NCI-H2107 (cell line): ENCODE results near the gene C19orf33.

Experiments
- DNase-seq: peaks from one replicate; lab custom pipeline; 2025; lab: John Stamatoyannopoulos, UW

C19orf33 gene

DNA sequence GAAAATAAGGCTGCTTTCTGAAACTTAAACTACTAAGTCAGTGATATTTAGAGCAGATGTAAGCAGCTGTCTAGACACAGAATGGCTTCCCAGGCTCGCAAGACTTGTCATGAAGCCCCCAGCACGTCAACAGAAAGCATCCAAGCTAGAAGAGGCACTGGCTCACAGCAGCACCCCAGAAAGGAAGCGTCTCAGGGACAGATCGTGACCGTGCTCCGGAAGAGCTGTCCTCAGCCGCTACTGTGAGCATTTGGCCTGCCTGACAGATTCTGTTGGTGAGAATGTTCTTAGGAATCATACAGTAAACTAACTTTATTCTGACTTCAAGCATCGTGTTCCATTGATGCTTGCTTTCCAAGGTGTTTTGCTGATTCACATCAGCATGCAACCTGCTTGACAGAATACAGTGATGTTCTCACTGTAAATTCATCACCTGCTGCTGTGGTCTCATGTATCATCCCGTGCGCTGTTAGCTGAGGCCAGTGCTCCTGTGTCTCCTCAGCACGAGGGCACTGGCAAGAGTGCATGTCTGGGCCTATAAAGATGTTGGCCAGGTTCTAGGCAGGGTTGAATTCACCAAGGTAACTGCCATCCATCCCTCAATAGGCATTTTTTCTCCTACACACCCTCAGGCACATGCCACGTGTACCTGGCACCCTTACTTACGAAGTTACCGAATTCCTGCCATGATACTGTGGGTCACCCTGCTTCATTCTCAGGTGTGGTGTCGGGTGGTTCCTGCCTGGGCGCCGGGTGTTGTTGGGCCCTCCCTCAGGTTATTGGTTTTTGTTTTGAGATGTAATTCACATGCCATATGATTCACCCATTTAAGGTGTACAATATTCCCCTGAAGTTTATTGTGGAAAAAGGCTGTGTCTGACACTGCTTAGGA is 23.8 kb upstream of the C19orf33 start:
- DNase-seq: no peak

DNA sequence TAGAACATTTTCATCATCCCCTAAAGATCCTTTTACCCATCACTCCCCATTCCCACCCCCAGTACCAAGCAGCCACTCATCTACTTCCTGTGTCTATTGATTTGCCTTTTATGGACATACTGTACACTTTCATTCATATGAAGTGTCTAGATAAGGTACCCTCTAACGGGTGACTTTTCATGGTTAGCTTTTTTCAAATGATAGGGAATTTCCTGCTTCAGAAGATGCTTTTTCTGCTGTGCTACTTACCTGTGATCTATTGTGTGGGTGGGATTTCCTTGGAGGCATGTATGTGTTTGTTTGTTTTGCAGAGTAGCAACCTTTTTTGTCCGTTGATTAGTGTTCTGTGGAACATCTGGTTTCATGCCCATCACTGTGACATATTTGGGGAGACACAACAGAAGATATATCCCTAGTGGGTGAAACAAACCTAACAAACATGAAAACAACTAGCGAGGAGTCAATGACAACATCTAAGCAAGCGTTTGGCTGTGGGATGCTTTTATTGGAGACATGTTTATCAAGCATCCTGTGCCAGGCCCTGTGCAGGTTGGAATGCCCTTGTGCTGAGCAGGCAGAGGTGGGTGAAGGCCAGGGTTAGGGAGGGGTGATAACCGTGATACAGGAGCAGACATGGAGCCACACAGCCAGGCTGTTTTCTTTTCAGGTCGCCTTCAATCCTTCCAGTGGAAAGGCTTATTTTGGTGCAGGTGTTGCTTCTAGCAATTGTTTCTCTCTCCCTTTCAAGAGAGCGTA is 22.1 kb upstream of the C19orf33 start:
- DNase-seq: no peak

DNA sequence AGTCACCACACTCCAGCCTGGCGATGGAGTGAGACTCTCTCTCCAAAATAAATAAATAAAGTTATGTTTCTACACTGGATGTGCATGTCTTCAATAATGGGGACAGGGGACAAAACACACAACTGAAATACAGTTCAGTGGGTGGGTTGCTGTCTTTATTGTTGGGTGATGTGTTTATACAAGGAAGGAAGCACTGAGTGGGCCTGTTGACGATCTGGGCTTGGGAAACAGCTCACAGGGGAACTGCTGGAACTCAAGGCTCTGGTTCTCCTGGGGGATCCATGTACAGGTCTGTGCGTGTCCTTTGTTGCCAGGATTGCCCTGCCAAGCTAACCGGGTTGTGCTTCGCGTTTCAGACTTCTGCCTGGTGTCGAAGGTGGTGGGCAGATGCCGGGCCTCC is 20.8 kb upstream of the C19orf33 start:
- no peak for DNase-seq

DNA sequence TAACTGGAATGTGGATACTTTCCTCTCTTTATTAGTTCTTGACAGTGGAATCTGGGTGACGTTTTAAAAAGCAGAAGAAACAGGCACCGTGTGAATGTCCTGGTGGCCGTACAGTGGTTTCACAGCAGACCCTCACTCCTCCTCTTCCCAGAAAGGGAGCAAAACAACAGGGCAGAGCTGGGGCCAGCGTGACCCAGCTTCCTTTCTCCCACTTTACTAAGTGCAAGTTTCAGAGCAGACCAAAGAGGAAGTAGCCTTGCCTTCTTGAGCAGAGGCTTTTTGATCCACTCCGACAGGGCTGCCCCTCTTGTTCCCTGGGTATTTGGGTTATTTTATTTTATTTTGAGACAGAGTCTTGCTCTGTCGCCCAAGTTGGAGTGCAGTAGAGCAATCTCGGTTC is 19.6 kb upstream of the C19orf33 start:
- no peak for DNase-seq

- no peak for DNase-seq
Observed at GRCh38 chr19:38285567-38285966, 18.5 kb upstream of the C19orf33 start.

DNA sequence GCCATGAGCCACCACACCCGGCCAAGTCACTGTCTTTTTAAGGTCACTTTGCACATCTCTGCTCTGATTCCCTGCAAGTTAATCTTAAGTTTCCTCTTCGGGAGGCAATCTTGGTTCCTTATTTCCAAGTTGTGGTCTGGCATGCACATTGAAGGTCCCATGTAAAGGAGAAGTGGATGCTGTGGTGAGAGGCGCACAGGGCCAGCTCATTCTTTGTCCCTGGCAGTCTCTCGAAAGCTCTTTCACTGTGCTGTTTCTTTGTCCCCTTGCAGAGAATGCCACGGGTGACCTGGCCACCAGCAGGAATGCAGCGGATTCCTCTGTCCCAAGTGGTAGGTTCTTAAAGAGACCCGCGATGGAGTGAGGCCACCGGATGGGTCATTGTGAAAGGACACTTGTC is 16.4 kb upstream of the C19orf33 start:
- DNase-seq: no peak

DNA sequence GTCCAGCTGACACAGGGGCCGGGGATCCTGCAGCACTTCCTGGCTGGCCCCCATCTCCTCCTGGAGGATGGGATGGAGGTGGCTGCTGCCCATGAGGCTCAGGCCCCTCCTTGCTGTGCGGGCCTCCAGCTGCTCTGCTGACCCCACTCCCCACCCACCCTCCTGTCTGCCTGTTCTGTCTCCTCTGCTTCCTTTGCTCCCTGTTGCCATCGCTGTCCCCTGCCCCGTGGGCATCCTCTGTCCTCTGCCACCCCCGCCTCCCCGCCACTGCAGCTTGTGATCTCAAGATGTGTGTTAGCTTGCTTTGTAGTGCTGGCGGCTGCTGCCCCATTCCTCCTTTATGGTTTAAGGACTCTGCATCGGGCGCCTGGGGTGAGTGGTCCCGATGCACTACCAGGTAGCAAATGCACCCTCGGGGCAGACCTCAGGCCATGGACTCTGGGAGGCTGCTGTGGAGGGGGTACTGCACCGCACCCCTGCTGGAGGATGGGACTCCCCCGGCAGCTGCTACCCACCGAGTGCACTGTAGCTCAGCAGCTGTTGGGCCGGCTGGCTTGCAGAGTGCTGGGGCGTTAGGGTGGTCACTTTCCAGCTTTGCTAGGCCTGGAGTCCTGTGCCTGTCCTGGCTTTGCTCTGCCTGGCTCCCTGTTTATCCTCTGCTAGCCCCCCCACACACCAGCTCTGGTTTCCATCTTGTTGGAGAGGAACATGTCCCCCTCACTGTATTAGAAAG is 15.8 kb upstream of the C19orf33 start:
- no peak for DNase-seq

GRCh38 chr19:38289955-38290354 is 14.1 kb upstream of the C19orf33 start:
- DNase-seq: no peak

DNA sequence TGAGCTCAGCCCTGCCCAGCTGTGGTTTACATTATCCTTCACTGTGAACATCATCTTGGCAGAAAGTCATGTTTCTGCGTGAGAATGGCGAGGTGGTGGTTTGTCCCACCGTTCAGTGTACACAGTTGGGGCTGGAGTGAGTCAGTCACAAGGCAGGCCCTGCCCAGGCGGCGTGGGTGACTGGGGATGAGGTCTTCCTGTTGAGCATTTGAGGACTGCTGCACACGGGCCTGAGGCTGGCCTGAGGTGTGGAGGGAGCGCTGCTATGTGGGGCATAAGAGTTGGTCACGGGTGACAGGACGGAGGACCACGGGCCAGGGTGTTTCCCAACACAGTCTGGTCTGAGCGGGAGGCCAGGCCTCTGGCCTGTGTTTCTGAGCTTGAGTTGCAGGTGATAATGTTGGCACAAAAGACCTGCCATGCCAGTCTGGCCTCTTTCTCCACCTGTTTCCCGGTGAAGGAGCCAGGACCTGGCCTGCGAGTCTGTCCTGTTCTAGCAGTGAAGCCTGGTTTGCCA is 13.4 kb upstream of the C19orf33 start:
- no peak for DNase-seq

- no peak for DNase-seq
Observed at GRCh38 chr19:38291855-38292254, 12.2 kb upstream of the C19orf33 start.

GRCh38 chr19:38293281-38293680 is 10.8 kb upstream of the C19orf33 start:
- no peak for DNase-seq

DNA sequence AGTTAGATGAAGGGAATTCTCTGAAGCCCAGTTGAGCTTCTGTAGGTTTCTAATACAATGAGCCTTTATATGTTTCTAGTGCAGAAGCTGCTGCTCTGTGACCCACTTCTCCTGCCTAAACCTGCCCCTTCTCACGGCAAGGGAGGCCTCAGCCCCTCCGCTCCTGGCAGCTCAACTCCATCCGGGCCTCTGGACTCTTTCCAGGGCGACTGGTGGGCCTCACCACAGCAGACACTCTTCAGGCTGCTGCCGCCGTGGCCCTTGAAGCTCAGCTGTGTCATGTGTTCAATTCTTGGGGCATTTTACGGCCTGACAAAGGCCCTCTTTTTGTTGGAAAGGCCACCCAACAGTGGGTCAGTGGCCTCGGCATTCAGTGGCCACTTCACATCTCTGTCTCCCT is 10.0 kb upstream of the C19orf33 start:
- DNase-seq: no peak

DNA sequence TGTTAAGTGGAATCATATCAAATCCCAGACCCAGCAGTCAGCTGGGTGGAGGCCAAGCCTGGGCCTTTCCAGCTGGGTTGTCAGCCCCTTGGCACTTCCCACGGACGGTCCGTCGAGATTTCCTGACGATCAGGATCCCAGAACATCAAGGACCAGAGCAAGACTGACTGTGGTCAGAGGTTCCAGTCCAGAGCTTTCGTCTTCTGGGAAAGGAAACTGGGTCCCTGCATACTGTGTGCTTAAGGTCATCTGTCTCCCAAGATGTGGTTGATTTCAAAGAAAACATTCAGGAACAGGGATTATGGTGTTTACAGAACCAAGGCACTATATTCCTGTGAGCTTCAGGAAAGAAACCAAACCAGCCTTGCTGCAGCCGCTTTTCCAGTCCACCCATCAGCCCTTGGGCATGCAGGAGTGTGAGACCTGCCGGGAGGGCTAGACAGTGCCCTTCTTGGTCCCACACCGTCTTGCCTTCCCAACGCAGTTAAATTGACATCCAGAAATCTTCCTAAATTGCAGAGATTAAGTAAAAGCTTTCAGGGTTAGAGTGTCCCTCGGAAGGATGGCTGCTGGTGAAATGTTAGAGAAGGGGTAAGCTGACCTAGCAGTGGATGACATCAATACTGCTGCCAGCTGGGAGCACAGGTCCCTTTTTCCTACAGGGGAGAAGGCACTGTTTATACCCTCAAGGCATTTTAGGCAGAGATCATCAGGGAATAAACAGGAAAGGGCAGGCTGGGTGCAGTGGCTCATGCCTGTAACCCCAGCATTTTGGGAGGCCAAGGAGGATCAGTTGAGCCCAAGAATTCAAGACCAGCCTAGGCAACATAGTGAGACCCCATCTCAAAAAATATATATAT is 5.0 kb upstream of the C19orf33 start:
- DNase-seq: no peak

DNA sequence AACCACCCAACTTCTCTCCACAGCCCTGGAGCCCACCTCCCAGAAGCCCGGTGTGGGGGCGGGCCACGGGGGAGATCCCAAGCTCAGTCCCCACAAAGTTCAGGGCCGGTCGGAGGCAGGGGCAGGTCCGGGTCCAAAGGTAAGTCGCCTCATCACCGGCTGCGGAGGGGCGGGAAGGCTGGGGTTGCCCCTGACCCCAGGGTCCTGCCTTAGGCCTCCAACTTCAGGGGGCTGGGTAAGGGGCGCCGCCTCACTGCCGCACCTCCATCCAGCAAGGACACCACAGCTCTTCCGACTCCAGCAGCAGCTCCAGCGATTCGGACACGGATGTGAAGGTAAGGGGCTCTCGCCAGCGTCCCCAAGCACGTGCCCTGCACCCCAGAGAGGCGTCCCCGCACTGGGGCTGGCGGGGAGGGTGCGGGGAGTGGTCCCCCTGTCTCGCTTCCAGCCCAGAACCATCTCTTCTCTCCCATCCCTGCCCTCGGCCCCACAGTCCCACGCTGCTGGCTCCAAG is 358 bp downstream of the C19orf33 start:
- no peak for DNase-seq

DNA sequence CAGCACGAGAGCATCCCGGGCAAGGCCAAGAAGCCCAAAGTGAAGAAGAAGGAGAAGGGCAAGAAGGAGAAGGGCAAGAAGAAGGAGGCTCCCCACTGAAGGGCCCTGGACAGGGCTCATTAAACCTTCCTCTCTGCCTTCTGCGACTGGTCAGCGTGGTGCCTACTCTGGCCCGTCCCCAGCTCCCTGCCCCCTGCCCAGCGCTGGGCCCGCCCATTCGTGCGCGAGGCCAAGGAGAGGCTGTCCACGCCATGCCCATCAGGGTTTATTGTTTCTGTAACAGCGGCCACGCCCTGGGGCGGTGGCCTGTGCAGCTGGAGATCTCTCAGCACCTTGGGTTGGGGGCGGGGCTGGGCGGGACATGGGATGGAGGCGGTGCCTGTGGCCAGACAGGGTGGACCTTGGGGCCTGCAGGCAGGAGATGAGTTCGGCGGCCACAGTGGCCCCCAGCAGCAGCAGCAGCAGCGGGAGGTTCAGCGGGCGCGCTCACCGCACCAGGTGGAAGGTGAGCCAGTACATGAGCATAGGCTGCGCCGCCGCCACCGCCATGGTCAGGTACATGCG is 897 bp downstream of the C19orf33 start:
- no peak for DNase-seq

- no peak for DNase-seq
Observed at GRCh38 chr19:38306236-38306635, 2.2 kb downstream of the C19orf33 start.

DNA sequence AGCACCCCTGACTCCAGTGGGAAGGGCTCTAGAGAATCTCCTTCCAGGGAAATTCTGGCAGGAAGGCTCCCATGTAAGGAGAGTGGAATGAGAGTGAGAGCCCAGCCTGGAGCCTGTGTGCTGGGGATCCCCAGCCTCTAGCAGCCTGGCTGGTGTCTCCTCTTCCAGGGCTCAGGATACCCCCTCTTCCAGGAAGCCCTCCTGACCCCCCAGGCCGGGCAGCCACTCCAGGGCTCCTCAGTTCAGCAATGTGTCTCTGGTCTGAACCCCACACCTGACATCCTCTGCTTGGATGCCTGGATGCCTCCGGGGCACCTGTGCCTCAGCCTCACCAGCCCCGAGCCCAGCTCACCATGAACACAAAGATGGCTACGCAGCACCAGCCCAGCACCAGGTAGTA is 3.0 kb downstream of the C19orf33 start:
- no peak for DNase-seq

DNA sequence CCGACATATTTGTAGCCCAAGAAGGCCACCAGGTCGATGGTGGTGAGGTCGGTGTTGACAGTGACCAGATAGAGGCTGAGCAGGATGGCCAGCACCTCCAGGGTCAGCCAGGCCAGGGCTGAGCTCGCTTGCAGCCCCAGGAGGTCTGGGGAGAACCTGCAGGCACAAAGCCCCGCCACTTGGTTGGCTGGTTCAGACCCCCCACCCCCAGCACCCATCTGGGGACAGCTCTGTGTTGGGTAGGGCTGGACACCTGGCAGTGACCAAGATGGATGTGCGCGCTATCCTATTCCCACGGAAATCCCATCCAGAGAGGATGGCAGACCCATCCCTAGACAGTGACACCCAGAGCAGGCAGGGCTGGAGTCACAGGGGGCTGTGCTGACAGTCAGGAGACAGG is 3.5 kb downstream of the C19orf33 start:
- no peak for DNase-seq

DNA sequence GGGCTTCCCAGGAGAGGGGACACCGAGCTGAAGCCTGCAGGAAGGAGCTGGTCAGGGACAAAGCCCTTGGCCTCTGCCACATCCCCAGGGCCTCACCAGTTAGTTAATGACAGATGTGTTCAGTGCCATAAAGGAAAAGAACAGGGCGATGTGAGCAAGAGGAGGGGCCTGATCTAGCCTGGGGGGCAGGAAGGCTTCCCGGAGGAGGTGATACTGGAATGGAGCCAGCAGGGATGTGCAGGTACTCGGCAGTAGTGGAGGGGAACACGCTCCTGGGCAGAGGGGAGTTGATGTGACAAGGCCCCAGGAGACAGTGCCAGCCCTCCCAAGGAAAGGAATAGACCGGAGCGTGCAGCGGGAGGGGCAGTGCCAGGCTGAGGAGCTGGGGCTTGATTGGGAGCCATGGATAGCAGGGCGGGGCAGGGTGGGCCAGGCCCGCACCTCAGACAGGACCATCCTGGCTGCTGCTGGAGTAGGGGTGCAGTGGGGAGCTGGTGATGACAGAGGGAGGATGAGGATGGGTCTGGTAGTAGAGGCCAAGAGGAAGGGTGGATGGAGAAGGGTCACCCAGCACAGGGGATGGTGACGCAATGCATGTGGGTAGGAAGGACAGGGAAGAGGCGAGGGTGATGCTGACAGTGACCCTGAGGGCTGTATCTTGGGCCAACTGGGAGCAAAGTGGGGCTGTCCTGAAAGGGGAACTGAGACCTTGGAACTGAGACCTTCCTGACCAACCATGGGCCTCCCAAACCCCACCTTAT is 4.1 kb downstream of the C19orf33 start:
- no peak for DNase-seq

GRCh38 chr19:38308926-38309614 is 5.0 kb downstream of the C19orf33 start:
- DNase-seq: no peak
